Esophagus muscularis mucosa (tissue), 3 donors: Measurements from ENCODE around the gene PRPF31.

Experiments used
- POLR2A ChIP-seq: fragments of 450-650 bp; IDR thresholded peaks from one replicate; pipeline ENCODE4 v1.6.1; 2017; ENCODE audit warnings: antibody characterized with exemption, moderate library complexity, mild to moderate bottlenecking, low read depth
- TF ChIP-seq, protein P1 (sequence below), 3 experiments: fragments of 200-600 bp in 2 of 3; fragments of 450-650 bp in 1 of 3; sonication (generic) in 2 of 3; IDR thresholded peaks; one replicate each; pipeline ENCODE4 v1.5.1; 2017 to 2019; ENCODE audit warnings: antibody characterized with exemption in 3 of 3, mild to moderate bottlenecking in 2 of 3, moderate library complexity in 1 of 3

DNA sequence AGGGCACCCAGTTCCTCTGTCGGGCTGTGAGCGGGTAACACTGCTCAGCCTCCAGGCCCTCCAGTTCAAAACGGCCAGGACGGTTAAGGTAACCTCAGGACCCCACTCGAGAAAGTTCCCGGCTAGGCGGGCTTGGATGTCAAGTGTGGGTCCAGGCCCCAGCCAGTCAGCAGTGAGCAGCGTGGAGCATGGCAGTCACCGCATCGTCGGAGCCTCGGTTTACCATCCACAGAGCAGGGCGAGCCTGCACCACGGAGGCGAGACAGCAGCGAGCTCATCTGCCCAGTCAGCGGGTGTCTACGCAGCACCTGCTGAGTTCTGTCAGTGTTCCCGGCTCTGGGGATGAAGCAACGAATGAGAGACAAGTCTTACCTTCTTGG, 14.1 kb downstream of the PRPF31 start:
- no peak for TF ChIP-seq POLR2A
- TF ChIP-seq, protein P1, sequence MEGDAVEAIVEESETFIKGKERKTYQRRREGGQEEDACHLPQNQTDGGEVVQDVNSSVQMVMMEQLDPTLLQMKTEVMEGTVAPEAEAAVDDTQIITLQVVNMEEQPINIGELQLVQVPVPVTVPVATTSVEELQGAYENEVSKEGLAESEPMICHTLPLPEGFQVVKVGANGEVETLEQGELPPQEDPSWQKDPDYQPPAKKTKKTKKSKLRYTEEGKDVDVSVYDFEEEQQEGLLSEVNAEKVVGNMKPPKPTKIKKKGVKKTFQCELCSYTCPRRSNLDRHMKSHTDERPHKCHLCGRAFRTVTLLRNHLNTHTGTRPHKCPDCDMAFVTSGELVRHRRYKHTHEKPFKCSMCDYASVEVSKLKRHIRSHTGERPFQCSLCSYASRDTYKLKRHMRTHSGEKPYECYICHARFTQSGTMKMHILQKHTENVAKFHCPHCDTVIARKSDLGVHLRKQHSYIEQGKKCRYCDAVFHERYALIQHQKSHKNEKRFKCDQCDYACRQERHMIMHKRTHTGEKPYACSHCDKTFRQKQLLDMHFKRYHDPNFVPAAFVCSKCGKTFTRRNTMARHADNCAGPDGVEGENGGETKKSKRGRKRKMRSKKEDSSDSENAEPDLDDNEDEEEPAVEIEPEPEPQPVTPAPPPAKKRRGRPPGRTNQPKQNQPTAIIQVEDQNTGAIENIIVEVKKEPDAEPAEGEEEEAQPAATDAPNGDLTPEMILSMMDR (IDR thresholded peaks at IDR 0.05), result no peak
